Measurements from ENCODE around the gene ASB1. TPM values are rescaled to one million over a fixed set of nuclear protein-coding genes. Genes with fewer than 3 reads are reported as not detected.
"Not testable (repeated sequence)": the region's sequence is repeated elsewhere in the genome, so short reads cannot be mapped to it uniquely, and the experiment has no call there.

ASB1 gene
- total RNA-seq, 1 donor from 2014 or later: 34.4 TPM

DNA sequence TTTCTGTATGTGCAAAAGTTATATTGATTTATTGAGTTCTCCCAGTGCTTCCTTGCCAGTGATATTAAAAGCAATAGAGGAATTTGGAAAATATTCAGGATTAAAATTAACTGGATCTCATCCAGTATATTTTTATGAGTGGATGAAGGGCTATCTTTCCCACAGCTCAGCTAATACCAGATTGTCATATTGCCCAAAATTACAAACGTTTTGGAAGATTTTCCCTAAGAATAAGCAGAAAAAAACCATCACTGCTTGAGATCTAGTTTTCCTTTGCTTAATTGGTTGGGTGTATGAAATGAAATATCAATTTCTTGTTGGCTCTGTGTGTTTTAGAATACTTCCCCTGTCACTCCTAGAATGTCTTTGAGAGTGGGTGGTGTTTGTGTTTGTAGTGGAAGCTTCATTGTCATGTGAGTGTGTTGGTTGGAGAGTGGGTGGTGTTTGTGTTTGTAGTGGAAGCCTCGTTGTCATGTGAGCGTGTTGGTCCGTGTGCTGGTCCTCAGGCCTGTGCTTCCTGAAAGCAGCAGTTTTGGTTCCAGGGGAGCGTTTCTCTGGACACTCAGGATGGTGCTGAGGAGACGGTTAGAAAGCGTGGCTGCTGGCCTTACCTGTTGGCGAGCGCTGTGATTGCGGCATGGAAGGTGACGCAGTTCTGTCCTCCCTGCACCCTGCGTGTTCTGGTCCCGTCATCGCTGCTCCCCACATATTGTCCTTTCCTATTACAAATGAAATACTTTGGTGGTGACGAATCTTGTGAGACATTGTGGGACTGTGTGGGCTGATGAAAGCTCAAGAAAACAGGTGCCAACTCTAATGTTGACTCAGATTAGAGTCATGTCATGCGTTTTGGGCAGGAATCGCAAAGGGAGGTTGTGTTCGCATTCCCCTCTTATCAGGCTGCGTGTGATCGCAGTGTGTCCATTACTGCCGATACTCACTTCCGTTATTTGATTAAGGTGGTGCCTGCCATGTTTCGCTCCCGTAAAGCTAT, 12.4 kb downstream of the ASB1 start:
- no peak for DNase-seq (ENCODE audit: extremely low spot score, unreplicated experiment)
- peak overlapping the region; percentile 1 for H3K27ac Mint-ChIP-seq
- H3K4me1 Mint-ChIP-seq (ENCODE audit: unreplicated experiment): peaks cover 30% of the 10 kb centered on the region
- peaks cover 9% of the 10 kb centered on the region for H3K36me3 Mint-ChIP-seq
- no peak overlapping the region for H3K4me3 Mint-ChIP-seq
- no peak for TF ChIP-seq CTCF (conservative IDR thresholded peaks at IDR 0.05)
- no peaks in the 10 kb centered on the region for H3K27me3 Mint-ChIP-seq
- H3K9me3 Mint-ChIP-seq: no peaks in the 10 kb centered on the region

- Mint-ChIP-seq H3K4me3 (no peak overlapping the region), H3K27ac (no peak overlapping the region), H3K4me1 (ENCODE audit: unreplicated experiment) (peaks cover 30% of the 10 kb centered on the region), H3K27me3 (no peaks in the 10 kb centered on the region), H3K36me3 (peaks cover 12% of the 10 kb centered on the region), H3K9me3 (no peaks in the 10 kb centered on the region)
- no peak for DNase-seq (ENCODE audit: extremely low spot score, unreplicated experiment)
- no peak for TF ChIP-seq CTCF (conservative IDR thresholded peaks at IDR 0.05)
These were observed 13.2 kb downstream of the ASB1 start for GRCh38 chr2:238439917-238440316.

DNA sequence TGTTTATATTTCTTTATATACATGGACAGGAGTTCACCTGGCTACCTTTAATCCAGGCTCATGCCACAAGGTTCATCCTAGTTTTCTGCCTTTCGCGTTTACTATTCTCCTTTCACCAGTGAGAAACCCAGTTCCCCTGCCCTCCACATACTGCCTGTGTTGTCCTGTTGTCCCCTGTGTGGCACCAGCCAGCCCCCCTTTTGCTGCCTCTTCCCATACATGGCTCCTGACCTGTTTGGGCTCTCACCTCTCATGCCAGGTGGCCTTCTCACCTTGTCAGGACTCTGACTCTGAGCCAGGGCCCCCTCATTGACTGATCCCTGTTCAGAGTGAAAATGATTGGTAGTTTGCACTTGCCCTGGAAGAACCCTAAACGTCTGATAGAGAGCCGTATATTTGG, 13.6 kb downstream of the ASB1 start:
- Mint-ChIP-seq H3K4me1 (ENCODE audit: unreplicated experiment) (peaks cover 30% of the 10 kb centered on the region), H3K4me3 (peak overlapping the region; percentile 14), H3K27me3 (no peaks in the 10 kb centered on the region), H3K36me3 (peaks cover 15% of the 10 kb centered on the region), H3K9me3 (no peaks in the 10 kb centered on the region), H3K27ac (no peak overlapping the region)
- DNase-seq (ENCODE audit: extremely low spot score, unreplicated experiment): no peak
- TF ChIP-seq CTCF (conservative IDR thresholded peaks at IDR 0.05): no peak

GRCh38 chr2:238440767-238441166, 14.0 kb downstream of the ASB1 start:
- H3K9me3 Mint-ChIP-seq: no peaks in the 10 kb centered on the region
- no peak for DNase-seq (ENCODE audit: extremely low spot score, unreplicated experiment)
- no peak overlapping the region for H3K27ac Mint-ChIP-seq
- no peaks in the 10 kb centered on the region for H3K27me3 Mint-ChIP-seq
- peaks cover 19% of the 10 kb centered on the region for H3K36me3 Mint-ChIP-seq
- H3K4me3 Mint-ChIP-seq: no peak overlapping the region
- TF ChIP-seq CTCF (conservative IDR thresholded peaks at IDR 0.05): no peak
- peaks cover 30% of the 10 kb centered on the region for H3K4me1 Mint-ChIP-seq (ENCODE audit: unreplicated experiment)

DNA sequence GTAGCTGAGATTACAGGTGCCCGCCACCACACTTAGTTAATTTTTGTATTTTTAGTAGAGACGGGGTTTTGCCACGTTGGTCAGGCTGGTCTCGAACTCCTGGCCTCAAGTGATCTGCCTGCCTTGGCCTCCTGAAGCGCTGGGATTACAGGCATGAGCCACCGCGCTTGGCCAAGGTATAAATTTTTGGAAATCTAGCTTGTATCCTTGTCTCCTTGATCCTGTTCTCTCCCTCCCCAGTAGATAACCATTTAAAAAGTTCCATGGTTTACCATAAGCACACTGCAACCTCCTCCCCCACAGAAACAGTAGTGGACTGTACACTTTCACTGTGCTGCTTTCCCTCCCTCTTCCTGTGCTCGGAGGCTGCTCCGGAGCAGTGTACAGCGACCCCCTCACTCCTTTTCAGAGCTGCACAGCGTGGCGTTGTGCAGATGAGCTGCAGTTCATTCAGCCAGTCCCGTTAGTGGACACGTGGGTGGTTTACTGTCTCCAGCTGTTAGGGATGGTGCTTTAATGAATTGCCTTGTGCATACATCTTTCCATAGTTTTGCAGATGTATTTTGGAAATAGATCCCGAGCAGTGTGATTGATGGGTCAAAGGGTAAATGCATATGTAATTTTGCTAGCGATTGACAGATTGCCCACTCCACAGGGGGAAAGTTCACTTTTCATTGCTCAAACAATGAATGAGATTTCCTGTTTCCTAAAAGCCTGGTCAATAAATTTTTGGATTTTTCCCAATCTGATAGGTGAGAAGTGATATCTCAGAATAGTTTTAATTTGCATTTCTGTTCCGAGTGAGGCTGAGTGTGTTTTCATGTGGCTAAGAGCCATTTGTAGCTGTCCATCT, 14.8 kb downstream of the ASB1 start:
- Mint-ChIP-seq H3K27me3 (no peaks in the 10 kb centered on the region), H3K36me3 (peaks cover 18% of the 10 kb centered on the region), H3K4me3 (peak overlapping the region; percentile 46), H3K4me1 (ENCODE audit: unreplicated experiment) (peaks cover 30% of the 10 kb centered on the region), H3K27ac (peak overlapping the region; percentile 5), H3K9me3 (no peaks in the 10 kb centered on the region)
- DNase-seq (ENCODE audit: extremely low spot score, unreplicated experiment): no peak
- no peak for TF ChIP-seq CTCF (conservative IDR thresholded peaks at IDR 0.05)

- not testable (repeated sequence) for H3K9me3 Mint-ChIP-seq; DNase-seq (ENCODE audit: extremely low spot score, unreplicated experiment); H3K27me3 Mint-ChIP-seq; H3K27ac Mint-ChIP-seq; H3K4me3 Mint-ChIP-seq
- H3K4me1 Mint-ChIP-seq (ENCODE audit: unreplicated experiment): peaks cover 30% of the 10 kb centered on the region
- H3K36me3 Mint-ChIP-seq: peaks cover 26% of the 10 kb centered on the region
These were observed 15.5 kb downstream of the ASB1 start for GRCh38 chr2:238442257-238442656.

Measured in type B pancreatic cell (in vitro differentiated cells).